Anterior cingulate cortex (tissue), 58 donors: ENCODE measurements around the gene RAB10.
"Not testable (repeated sequence)": the region's sequence is repeated elsewhere in the genome, so short reads cannot be mapped to it uniquely, and the experiment has no call there.

Experiments
- DNase-seq, 58 donors: peaks; one replicate each; lab custom pipeline; 2025; lab: John Stamatoyannopoulos, UW

The RAB10 gene

GRCh38 chr2:26086155-26086637, 52.3 kb downstream of the RAB10 start:
- DNase-seq = no peak

DNA sequence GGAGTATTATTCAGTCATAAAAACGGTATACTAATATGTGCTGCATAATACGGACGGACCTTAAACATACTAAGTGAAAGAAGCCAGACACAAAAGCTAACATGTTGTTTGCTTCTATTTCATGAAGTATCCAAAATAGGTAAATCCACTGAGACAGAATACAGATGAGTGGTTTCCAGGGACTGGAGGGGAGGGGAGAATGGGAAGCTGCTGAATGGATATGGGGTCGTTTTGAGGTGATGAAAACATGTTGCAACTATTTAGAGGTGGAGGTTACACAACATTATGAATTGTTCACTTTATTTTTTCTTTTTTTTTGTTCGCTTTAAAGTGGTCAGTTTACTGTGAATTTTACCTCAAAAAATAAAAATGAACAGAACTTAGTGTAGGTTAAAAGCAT, 52.9 kb downstream of the RAB10 start:
- DNase-seq = no peak

DNA sequence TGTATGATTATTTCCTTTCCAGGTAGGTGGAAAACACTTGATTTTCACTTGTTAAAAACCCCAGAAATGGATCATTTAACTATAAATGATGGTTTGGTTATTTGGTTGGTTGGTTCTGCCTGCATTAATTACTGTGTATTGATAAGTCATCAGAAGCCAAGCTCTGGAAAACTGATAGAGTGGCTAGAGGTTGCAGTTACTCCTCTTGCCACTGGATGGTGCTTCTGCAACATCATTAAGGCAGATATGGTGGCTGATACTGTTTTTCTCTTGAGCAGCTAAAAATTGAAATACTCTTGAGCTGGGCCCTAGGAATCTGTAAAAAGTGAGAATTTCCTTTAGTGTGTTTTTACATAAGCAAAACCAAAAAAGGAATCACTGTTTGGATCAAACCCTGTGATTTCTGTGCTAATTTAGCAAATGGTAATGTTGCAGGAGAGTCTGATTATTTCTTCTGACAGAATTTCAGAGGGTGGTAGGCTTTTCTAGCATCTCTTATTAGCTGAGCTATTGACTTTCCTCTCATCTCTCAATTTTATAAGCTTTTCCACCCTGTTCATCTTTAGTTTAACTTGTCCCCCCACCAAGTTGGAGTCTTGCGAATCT, 54.3 kb downstream of the RAB10 start:
- DNase-seq = peak in 6 of 58 donors; percentile 6 to 42 (median 15)

DNA sequence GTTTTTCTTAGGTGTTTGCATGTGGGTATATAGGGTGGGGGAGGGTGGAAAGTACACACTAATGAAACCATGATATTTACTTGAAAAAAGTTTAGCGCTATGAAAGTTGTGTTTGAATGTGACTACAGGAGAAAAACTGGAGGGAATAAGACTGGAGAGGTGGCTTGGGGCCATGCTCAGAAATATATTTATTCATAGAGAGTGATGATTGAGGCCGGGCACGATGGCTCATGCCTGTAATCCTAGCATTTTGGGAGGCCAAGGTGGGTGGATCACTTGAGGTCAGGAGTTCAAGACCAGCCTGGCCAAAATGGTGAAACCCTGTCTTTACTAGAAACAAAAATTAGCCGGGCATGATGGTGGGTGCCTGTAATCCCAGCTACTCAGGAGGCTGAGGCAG, 55.0 kb downstream of the RAB10 start:
- not testable (repeated sequence) for DNase-seq

DNA sequence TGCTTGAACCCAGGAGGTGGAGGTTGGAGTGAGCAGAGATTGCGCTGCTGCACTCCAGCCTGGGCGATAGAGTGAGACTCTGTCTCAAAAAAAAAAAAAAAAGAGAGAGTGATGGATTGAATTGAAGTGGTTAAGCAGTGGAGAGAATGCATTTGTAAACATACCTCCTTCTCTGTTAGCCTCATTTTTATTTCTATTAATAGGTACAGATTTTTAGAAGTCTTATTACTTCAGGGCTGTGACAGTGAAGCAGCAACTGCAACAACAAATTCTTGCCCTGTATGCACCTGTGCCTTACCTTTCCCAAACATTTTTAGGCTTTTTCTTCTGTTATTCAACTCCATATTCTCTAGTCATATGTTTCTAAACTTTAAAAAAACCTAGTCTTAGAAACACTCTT, 55.5 kb downstream of the RAB10 start:
- no peak for DNase-seq

DNA sequence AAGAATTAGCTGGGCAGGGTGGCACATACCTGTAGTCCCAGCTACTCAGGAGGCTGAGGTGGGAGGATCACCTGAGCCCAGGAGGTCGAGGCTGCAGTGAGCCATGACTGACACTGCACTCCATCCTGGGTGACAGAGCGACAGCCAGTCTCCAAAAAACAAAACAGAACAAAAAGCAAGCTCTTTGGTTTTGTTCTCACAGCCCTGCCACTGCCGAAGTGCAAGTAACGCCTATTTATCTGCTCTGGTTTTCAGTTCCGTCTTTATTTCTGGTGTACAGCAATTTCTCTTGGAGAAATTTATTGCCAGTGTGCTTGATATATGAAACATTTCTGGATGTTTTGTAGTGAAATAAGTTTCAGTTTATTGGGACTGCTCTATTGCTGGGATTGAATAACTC, 61.9 kb downstream of the RAB10 start:
- DNase-seq = no peak

DNA sequence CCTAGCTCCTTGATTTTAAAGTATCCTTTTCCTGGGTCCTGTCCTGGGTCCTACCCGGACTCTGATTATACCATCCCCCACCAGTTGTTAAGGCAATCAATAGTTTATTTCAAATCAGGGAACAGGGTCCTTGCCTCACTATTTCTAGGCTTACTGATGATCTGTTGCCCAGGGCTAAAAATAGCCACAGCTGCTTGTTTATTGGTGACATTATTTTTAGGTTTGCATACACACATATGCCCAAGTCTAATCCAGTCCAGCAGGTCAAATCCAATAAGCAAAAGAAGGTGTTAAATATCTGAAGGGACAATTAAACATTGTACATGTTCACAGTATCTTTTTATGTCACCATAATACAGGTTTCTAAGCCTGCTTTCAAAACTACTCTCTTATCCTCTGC, 66.0 kb downstream of the RAB10 start:
- DNase-seq = no peak

DNA sequence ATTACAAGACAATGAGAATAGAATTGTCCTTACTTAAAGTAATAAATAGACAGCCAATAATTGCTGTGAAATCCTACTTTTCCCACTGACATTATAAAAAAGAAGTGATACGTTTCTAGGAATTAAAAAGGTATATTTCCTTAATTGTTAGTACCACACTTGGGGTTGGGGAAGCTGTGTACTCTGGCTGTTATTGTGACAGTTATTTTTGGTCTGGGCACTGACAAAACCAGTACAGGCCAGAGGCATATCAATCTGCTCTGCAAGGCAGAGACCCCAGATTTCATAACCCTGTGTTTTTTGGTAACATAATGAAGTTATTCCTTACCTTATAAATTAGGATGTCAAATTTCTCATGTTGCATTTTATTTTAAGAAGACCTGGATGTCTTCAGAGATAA, 66.5 kb downstream of the RAB10 start:
- DNase-seq = no peak

DNA sequence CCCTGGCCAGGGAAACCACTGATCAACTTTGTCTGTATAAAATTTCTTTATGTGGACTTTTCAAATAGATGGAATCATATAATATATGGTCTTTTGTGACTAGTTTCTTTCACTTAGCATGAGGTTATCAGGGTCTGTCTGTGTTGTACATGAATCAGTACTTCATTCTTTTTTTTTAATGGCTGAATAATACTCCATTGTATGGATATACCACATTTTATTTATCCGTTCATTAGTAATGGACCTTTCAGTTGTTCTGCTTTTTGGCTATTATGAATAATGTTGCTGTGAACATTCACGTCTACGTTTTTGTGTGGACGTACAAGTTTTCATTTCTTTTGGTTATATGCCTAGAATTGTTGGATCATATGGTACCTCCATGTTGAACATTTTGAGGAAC, 69.9 kb downstream of the RAB10 start:
- DNase-seq = no peak

- not testable (repeated sequence) for DNase-seq
Observed at GRCh38 chr2:26108701-26109100, 74.8 kb downstream of the RAB10 start.

DNA sequence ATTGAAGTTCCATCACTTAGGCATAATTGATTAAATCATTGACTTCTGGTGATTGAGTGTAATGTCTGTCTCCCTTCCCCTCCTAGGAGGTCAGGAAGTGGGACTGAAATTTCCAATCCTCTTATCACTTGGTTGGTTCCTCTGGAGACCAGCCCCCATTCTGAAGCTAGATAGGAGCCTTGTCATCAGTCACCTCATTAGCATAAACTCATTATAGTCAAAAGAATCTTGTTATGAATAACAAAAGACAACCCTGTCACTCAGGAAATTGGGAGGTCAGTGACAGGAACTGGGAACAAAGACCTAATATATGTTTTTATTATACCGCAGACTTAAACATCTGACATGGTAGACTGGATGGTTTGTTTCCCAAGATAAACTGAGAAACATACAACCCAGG, 78.3 kb downstream of the RAB10 start:
- DNase-seq = no peak

GRCh38 chr2:26114151-26114550, 80.3 kb downstream of the RAB10 start:
- DNase-seq = no peak

- no peak for DNase-seq
Observed at GRCh38 chr2:26118682-26119081, 84.8 kb downstream of the RAB10 start.

DNA sequence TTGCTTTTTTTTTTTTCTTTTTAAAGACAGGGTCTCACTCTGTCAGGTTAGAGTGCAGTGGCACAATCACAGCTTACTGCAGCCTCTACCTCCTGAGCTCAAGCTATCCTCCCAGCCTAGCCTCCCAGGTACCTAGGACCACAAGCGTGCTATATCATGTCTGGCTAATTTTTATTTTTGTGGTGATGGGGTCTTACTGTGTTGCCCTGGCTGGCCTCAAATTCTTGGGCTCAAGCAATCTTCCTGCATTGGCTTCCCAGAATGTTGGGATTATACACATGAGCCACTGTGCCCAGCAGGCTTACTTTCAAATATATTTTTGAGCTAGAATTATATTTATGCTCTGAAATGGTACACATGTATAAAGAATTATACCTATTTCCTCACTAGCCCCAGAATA, 85.6 kb downstream of the RAB10 start:
- DNase-seq = no peak

- peak in 4 of 58 donors; percentile 5 to 15 (median 10) for DNase-seq
Observed at GRCh38 chr2:26122630-26123029, 88.7 kb downstream of the RAB10 start.

DNA sequence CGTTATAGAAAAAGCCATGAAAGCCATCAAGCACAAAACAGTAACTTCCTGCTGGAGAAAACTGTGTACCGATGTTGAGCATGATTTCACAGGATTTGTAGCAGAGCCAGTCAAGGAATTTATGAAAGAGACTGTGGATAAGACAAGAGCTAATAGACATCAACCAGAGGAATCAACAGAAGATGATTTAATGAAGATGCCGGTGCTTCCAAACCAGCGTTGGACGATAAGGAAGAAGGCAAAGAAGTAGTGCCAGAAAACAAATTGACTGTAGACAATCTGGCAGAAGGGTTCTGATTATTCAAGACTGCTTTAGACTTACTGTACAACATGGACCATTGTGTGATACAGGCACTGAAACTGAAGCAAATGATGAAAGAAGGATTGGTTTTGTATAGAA, 89.5 kb downstream of the RAB10 start:
- no peak for DNase-seq

- DNase-seq = no peak
Observed at GRCh38 chr2:26126074-26126473, 92.2 kb downstream of the RAB10 start.

- no peak for DNase-seq
Observed at GRCh38 chr2:26128176-26128575, 94.3 kb downstream of the RAB10 start.

GRCh38 chr2:26130763-26131162, 96.9 kb downstream of the RAB10 start:
- no peak for DNase-seq

DNA sequence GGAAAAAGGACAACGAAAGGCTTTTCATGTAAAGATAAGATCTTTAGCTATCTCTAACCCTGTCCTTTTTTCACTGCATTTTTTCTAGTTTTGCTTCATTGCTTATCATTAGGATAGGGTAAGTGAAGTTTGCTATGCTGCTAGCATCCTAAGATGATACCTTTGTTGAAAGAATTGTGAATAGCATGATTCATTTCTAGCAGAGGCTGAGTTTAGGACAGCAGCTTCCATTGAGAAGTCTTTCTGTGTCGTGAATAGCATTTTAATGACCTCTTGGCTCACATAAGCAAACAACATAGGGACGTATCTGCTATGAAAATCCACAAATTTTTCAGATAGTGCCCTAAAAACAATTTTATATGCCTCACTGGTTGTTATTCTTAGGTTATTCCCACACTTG, 102.6 kb downstream of the RAB10 start:
- DNase-seq = peak in 1 of 58 donors; percentile 70

DNA sequence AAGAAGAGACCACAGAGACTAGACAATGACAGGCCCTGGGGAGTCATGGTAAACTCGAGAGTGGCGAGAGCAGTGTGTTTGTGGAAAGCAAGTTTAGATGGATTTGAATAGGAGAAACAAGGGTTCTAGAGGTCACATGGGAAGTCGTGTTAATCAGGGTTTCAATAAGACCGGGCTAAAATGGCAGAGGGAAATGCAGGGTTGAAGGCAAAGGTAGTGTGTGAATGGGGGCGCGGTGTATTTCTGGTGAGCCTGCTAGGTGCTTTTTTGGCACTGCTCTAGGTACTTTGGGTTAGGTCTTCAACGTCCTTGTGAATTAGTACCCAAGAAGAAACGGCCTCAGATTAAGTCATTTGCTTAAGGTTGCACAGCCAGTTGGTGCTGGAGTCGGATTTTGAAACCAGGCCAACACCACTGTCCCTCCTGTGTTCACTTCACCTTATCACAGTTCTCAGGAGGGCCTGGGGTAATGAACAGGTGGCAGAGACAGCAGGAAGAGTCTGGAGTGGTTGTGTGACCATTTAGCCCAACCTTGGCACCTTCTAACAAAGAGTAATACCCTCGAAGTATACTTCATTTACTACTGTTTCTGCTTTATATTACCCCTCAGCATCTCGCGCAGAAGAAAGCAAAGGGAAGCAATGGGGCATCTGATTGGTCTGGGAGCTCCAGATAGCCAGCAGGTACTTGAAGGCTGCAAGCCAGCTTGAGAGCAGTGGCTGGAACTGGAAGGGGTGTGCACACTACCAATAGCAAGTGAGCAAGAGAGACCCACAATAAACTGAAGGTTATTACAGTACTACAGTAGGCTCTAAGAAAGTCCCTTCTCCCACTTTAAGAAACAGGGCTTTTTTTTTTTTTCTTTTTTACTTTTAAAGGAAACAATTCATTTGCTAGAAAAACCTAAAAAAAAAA, 105.6 kb downstream of the RAB10 start:
- no peak for DNase-seq
